Esophagus squamous epithelium (tissue), 4 donors: ENCODE data around the gene MRGPRF.

Experiments
- CTCF ChIP-seq, 6 experiments: fragments of 450-650 bp in 4 of 6; fragments of 200-600 bp in 2 of 6; sonication (generic) in 2 of 6; IDR thresholded peaks; one replicate each; pipeline ENCODE4 v1.5.1; 2016 to 2019; ENCODE audit warnings: antibody characterized with exemption in 6 of 6, mild to moderate bottlenecking in 4 of 6, moderate library complexity in 4 of 6
- POLR2A ChIP-seq, 4 donors: fragments of 450-650 bp; IDR thresholded peaks; one replicate each; pipeline ENCODE4 v1.6.1; 2017; ENCODE audit warnings: antibody characterized with exemption in 4 of 4, mild to moderate bottlenecking in 4 of 4, moderate library complexity in 3 of 4

DNA sequence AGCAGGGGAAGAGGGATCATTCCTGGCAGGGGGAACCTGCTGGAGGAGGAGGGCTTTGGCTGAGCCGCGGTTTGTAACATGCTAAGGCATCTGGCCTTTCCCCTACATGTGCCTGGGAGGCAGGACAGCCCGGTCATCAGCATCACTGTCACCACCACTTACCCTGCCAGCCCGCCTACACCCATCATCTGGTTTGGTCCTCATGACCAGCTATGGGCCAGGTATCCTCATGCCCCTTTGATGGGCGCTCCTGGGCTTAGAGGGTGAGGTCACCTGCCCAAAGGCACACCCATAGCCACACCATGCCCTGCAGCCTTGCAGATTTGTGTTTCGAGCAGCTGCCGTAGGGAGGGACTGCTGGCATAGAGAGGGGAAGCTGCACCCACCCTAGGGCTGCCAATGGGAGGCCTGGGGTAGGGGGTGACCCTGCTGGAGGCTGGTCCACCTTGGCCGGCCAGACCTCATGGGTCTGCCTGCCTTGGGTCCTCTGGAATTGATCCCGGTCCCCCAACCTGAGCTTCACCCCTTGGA is 2.6 kb downstream of the MRGPRF start:
- no peak for TF ChIP-seq CTCF (IDR thresholded peaks at IDR 0.05)
- no peak for TF ChIP-seq POLR2A (IDR thresholded peaks at IDR 0.05)
